ENCODE measurements around the gene SULF2.

Gene SULF2

GRCh38 chr20:47647994-47648393 lies 137.3 kb downstream of the SULF2 start:
- no peak for ATAC-seq
- TF ChIP-seq ZNF565 (CRISPR knock-in tag; conservative IDR thresholded peaks at IDR 0.05; ENCODE audit: low read depth) (no peak), OSR1 (CRISPR knock-in tag; IDR thresholded peaks at IDR 0.05) (no peak), ZNF70 (CRISPR knock-in tag; IDR thresholded peaks at IDR 0.05) (no peak), BACH2 (CRISPR knock-in tag; IDR thresholded peaks at IDR 0.05; ENCODE audit: borderline replicate concordance) (no peak), ZFP30 (CRISPR knock-in tag; IDR thresholded peaks at IDR 0.05) (no peak), ZFP3 (CRISPR knock-in tag; IDR thresholded peaks at IDR 0.05) (no peak)

DNA sequence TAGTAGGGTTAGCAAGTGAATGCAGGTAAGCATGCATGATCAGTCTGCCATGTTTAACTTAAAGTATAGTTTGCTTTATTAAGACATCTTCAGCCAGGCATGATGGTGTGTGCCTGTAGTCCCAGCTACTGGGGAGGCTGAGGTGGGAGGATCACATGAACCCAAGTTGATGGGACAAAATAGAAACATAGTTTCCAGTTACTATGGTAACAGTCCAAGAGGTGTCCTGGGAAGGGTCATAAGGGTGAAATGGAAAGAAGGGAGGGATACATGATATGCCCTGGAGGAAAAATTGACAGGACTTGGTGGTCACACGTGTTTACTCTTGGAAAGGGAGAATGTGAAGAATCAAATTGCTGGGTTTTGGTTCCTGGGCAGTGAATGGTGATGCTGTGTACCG lies 139.6 kb downstream of the SULF2 start:
- no peak for ATAC-seq
- TF ChIP-seq RARB (CRISPR knock-in tag; IDR thresholded peaks at IDR 0.05), result no peak
- TF ChIP-seq ZNF8 (CRISPR knock-in tag; IDR thresholded peaks at IDR 0.05), result no peak
- TF ChIP-seq BACH2 (CRISPR knock-in tag; IDR thresholded peaks at IDR 0.05; ENCODE audit: borderline replicate concordance), result no peak
- no peak for TF ChIP-seq PPARA (CRISPR knock-in tag; IDR thresholded peaks at IDR 0.05; ENCODE audit: borderline replicate concordance)
- TF ChIP-seq, protein P1, sequence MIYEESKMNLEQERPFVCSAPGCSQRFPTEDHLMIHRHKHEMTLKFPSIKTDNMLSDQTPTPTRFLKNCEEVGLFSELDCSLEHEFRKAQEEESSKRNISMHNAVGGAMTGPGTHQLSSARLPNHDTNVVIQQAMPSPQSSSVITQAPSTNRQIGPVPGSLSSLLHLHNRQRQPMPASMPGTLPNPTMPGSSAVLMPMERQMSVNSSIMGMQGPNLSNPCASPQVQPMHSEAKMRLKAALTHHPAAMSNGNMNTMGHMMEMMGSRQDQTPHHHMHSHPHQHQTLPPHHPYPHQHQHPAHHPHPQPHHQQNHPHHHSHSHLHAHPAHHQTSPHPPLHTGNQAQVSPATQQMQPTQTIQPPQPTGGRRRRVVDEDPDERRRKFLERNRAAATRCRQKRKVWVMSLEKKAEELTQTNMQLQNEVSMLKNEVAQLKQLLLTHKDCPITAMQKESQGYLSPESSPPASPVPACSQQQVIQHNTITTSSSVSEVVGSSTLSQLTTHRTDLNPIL (CRISPR knock-in tag; IDR thresholded peaks at IDR 0.05; ENCODE audit: low read depth), result no peak
- TF ChIP-seq ZFP3 (CRISPR knock-in tag; IDR thresholded peaks at IDR 0.05), result no peak
- TF ChIP-seq PATZ1 (CRISPR knock-in tag; IDR thresholded peaks at IDR 0.05; ENCODE audit: borderline replicate concordance), result no peak
- no peak for TF ChIP-seq SNAI2 (CRISPR knock-in tag; IDR thresholded peaks at IDR 0.05)
- TF ChIP-seq CSDC2 (CRISPR knock-in tag; IDR thresholded peaks at IDR 0.05), result no peak
- TF ChIP-seq ZFP30 (CRISPR knock-in tag; IDR thresholded peaks at IDR 0.05), result no peak
- TF ChIP-seq CSRNP3 (CRISPR knock-in tag; IDR thresholded peaks at IDR 0.05), result no peak
- TF ChIP-seq ZC3H10 (CRISPR knock-in tag; IDR thresholded peaks at IDR 0.05), result no peak
- no peak for TF ChIP-seq ZNF70 (CRISPR knock-in tag; IDR thresholded peaks at IDR 0.05)
- no peak for TF ChIP-seq ISL1 (CRISPR knock-in tag; IDR thresholded peaks at IDR 0.05)

GRCh38 chr20:47642624-47643023 lies 142.7 kb downstream of the SULF2 start:
- ATAC-seq, result no peak
- no peak for TF ChIP-seq PATZ1 (CRISPR knock-in tag; IDR thresholded peaks at IDR 0.05; ENCODE audit: borderline replicate concordance)
- TF ChIP-seq ZNF565 (CRISPR knock-in tag; conservative IDR thresholded peaks at IDR 0.05; ENCODE audit: low read depth), result no peak
- no peak for TF ChIP-seq BACH2 (CRISPR knock-in tag; IDR thresholded peaks at IDR 0.05; ENCODE audit: borderline replicate concordance)
- no peak for TF ChIP-seq PPARA (CRISPR knock-in tag; IDR thresholded peaks at IDR 0.05; ENCODE audit: borderline replicate concordance)
- TF ChIP-seq, protein P1 (CRISPR knock-in tag; IDR thresholded peaks at IDR 0.05; ENCODE audit: low read depth), result no peak
- TF ChIP-seq ARNTL (CRISPR knock-in tag; IDR thresholded peaks at IDR 0.05; ENCODE audit: borderline replicate concordance, low read depth), result no peak
- no peak for TF ChIP-seq ZFP3 (CRISPR knock-in tag; IDR thresholded peaks at IDR 0.05)
- no peak for TF ChIP-seq TCF4 (CRISPR knock-in tag; IDR thresholded peaks at IDR 0.05; ENCODE audit: borderline replicate concordance)
- no peak for TF ChIP-seq RARB (CRISPR knock-in tag; IDR thresholded peaks at IDR 0.05)
- no peak for TF ChIP-seq ESRRG (CRISPR knock-in tag; IDR thresholded peaks at IDR 0.05)
- TF ChIP-seq ZFP30 (CRISPR knock-in tag; IDR thresholded peaks at IDR 0.05), result no peak
- TF ChIP-seq CSRNP3 (CRISPR knock-in tag; IDR thresholded peaks at IDR 0.05), result no peak
- TF ChIP-seq ZC3H10 (CRISPR knock-in tag; IDR thresholded peaks at IDR 0.05), result no peak
- TF ChIP-seq ZNF8 (CRISPR knock-in tag; IDR thresholded peaks at IDR 0.05), result no peak
- no peak for TF ChIP-seq POU6F1 (CRISPR knock-in tag; IDR thresholded peaks at IDR 0.05; ENCODE audit: borderline replicate concordance, low read depth)
- no peak for TF ChIP-seq ZNF70 (CRISPR knock-in tag; IDR thresholded peaks at IDR 0.05)
- no peak for TF ChIP-seq CSDC2 (CRISPR knock-in tag; IDR thresholded peaks at IDR 0.05)
- TF ChIP-seq SNAI2 (CRISPR knock-in tag; IDR thresholded peaks at IDR 0.05), result no peak
- TF ChIP-seq OSR1 (CRISPR knock-in tag; IDR thresholded peaks at IDR 0.05), result no peak
